HT-29 (cell line): Measurements from ENCODE around the gene ZNF629. TPM values are rescaled to one million over a fixed set of nuclear protein-coding genes. Genes with fewer than 3 reads are reported as not detected.

ENCODE experiments used
- DNase-seq: peaks from one replicate; pipeline ENCODE4 v3.0.0-alpha.2; 2015; ENCODE audit warnings: low spot score
- total RNA-seq: library from RNA; depleted of rRNA; stranded (reverse); fragments of >200 nt; shearing (Covaris generic); gene quantifications from 2 replicates; pipeline ENCODE4 v1.2.3, GENCODE V29; 2014

ZNF629 gene
- total RNA-seq, 1 experiment from 2014 or later, result 19.8 TPM

DNA sequence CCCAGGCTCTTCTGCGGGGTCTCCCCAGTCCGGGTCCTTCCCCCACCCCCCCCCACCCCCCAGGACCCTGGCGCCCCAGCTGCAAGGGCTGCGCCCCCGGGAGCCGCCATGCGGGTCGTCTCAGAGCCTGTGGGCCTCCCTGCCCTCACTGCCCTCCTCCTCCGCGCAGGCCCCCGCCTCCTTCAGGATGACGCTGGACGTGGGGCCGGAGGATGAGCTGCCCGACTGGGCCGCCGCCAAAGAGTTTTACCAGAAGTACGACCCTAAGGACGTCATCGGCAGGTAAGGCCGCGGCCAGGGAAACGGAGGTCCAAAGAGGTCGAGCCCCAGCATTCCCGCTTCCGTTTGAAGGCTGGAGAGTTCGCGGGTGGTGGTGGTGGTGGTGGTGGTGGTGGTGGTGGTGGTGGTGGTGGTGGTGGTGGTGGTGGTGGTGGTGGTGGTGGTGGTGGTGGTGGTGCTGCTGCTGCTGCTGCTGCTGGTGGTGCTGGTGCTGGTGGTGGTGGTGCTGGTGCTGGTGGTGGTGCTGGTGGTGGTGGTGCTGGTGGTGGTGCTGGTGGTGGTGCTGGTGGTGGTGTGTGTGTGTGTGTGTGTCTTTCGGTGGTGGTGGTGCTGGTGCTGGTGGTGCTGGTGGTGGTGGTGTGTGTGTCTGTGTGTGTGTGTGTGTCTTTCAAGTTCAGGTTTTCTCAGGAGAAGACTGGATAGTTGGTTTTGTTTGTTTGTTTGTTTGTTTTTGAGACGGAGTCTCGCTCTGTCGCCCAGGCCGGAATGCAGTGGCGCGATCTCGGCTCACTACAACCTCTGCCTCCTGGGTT is 38.2 kb downstream of the ZNF629 start:
- DNase-seq, result no peak

DNA sequence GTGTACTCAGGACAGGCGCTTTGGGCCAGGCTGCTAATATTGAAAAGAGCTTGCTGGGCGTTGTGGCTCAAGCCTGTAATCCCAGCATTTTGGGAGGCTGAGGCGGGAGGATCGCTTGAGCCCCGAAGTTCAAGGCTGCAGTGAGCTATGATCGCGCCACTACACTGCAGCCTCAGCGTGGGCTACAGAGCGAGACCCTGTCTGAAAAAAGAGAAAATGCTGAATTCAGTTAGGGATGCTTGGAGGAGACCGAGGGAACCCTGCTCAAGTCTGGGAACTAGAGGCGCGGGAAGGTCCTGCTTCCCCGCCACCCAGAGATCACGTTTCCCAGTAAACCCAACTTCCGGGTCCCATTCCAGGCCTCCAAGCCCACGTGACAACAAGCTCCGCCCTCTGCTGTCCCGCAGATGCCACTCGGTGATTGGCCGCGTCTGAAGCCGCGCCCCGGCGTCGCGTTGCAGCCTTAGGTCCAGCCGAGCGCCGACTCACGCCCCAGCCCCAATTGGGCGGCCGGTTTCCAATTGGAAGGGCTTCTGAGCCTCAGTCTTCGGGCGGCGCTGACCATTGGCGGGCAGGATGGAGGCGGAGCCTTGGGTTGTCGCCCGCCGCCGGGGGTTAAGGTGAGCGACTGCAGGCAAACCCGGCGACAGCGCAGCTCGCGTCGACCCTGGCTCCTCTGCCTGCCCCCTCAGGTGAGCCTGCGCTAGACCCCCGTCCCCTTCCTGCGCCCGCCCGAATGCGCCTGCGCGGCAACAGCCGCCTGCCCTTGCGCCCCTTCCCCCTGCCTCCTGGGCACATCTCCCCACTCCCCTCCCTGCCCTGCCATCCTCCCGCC is 39.0 kb downstream of the ZNF629 start, which contains the start of gene PHKG2:
PHKG2 (plus strand) TSS at position 627 of the 835 bp plus-strand sequence. CDS start 396 bp downstream, outside the sequence.
- peak; percentile 99 for DNase-seq

DNA sequence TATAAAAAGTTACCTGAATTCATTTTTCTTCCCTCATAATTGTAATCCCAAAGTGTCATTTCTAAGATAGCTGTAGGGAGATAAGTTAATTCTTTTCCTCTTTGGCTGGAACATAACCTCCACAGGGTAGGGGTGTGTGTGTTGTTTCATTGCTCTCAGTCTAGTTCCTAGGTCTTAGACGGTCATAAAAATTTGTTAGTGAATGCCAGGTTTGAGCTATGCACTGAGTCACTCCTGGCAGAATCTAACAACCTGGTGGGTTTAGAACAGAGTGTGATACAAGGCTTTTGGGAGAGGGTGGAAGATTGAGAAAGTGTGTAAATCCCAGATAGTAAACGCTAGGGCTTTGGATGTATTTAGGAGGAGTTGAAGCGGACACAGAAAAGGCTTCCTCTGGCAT is 39.7 kb downstream of the ZNF629 start:
- peak; percentile 26 for DNase-seq

DNA sequence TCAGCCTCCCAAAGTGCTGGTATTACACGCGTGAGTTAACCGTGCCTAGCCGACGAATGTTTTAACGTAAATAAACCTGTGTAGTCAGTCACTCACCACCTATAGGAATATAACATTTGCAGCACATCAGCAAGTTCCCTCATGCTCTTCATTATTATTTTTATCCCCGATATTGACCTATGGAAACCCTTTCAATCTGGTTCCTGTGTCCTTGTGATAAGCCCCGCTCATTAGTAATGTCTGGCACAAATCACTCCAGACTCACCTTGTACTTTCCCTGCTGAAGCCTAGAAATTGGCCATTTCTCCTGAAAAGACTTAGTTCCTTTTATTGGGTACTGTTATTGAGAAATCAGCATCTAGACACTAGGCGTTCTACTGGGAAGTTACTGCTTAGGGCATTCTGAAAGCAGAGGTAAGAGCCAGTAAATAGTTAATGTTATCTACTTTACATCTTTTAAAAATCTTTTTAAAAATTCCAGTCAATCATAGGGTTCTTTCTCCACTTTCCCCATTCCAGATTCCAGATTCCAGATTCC is 40.3 kb downstream of the ZNF629 start:
- no peak for DNase-seq

DNA sequence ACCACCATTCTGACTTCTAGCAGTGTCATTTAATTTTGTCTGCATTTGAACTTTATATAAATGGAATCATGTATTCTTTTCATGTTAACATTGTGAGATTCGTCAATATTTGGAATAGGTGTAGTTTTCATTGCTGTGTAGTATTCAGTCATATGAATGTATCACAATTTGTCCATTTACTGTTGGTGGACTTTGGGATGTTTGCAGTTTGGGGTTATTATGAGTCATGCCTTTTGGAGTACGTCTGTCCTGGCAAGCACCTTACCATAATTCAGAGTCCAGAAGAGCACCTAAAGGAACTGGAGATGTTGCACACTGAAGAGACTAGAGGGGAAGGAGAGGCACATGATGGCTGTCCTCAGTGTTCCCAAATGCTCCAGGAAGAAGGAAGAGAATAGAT is 41.9 kb downstream of the ZNF629 start:
- no peak for DNase-seq

DNA sequence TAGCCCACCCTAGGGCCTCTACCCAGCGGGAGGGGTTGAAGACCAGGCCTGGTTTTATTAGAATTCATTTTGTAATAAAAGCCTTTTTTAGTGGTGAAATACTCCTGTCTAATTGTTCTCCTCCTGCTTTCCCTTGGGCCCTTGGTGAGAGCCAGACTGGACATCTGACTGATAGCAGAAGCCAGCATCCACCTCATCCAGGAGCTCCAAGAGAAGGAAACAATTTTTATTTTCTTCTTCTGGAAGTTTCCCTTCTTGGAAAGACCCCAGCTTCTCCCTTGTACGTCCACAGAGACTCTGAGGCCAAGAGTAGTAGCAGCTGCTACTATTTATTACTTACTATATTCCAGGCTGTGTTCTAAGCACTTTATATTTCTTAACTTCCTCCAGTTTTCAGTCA is 42.8 kb downstream of the ZNF629 start:
- DNase-seq, result no peak

DNA sequence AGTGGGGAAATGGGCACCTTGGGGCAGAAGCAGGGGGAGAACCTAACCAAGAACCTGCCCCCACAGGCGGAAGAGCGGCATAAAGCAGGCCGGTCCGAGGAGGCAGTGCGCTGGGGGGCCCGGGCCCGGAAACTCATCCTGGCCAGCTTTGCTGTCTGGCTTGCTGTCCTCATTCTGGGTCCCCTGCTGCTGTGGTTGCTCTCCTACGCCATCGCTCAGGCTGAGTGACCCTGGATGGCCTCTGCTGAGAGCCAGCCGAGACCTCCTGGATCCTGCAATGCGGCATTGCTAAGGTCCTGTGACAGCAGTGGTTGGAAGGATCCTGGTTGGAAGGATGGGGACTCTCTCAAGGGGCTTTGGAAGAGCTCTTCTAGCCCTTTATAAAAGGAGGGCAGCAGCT is 43.3 kb downstream of the ZNF629 start:
- DNase-seq, result no peak

DNA sequence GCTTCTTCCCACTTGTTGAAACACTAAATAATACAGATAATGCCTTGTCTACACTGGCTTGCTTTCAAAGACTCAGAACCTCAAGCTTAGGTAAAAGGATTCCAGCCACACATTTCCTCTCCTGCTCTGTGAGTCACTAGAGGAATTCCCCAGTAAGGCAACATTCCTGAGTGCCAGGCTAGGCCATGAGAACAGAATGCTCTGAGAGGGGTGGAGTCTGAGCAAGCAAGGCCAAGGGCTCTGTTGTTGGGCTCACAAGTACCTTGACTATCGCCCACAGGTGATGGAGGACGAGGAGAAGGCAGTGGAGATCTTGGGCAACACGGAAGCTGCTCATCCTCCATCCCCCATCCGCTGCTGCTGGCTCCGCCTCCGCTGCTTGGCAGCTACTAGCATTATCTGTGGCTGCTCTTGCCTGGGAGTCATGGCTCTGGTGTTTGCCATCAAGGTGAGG is 45.5 kb downstream of the ZNF629 start:
- peak; percentile 95 for DNase-seq

DNA sequence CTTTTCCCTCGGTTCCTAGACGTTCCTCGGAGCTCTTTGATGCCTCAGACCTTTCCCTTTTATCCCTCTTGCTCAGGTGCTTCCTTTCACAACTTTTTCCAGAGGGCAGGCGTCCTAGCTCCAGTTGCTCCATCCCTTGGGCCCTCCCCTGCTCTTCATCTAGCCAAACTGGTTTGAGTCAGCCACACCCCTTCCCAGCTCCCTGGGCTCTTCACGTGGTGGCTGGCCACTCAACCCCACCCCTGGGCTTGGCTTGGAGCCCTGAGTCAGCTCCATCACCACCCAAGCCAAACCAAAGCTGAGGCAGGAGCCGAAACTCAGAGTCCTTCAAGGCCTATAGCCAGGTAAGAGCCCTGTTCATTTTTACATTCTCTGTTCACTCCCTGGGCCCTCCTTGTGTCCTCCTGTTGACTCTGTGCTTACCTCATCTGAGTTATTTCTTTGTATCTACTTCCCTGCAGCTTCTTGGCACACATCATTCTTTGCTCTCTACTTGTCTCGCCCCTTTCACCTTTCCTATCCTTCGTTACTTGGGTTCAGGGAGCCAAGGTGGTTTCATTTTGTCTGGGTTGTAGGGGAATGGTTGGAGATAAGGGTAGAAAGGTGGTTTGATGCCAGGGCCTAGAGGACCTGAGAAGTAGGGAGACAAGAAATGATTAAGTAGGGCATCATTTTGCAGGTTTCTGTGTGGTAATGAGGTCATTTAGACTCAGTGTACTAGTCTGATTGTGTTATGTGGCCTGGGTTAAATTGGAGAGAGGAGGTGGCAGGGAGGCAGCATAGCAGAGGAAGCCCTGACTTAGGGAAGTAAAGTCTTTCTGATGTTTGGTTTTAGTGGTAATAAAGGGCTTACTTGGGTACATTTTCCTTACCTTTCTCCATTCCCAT is 46.4 kb downstream of the ZNF629 start:
- DNase-seq, result peak; percentile 98

DNA sequence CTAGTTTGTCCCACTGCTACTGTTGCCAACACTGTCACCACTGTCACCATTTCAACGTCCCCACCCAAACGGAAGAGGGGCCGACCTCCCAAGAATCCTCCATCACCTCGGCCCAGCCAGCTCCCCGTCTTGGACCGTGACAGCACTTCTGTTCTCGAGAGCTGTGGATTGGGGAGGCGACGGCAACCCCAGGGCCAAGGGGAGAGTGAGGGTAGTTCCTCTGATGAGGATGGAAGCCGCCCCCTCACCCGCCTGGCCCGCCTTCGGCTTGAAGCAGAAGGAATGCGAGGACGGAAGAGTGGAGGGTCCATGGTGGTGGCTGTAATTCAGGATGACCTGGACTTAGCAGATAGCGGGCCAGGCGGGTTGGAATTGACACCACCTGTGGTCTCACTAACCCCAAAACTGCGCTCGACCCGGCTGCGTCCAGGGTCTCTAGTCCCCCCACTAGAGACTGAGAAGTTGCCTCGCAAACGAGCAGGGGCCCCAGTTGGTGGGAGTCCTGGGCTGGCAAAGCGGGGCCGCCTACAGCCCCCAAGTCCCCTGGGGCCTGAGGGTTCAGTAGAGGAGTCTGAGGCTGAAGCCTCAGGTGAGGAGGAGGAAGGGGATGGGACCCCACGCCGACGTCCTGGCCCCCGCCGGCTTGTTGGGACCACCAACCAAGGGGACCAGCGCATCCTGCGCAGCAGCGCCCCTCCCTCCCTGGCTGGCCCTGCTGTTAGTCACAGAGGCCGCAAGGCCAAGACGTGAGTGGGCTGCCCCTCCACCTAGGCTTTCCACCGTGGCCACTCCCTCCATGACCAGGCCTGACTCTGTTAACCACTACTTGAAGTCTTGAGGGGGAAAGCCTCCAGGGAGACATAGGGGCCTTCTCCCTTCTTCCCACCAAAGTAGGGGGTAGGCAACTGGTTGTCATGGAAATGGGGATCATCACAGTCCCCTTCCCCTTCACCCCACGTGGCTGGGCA is 47.7 kb downstream of the ZNF629 start:
- no peak for DNase-seq

DNA sequence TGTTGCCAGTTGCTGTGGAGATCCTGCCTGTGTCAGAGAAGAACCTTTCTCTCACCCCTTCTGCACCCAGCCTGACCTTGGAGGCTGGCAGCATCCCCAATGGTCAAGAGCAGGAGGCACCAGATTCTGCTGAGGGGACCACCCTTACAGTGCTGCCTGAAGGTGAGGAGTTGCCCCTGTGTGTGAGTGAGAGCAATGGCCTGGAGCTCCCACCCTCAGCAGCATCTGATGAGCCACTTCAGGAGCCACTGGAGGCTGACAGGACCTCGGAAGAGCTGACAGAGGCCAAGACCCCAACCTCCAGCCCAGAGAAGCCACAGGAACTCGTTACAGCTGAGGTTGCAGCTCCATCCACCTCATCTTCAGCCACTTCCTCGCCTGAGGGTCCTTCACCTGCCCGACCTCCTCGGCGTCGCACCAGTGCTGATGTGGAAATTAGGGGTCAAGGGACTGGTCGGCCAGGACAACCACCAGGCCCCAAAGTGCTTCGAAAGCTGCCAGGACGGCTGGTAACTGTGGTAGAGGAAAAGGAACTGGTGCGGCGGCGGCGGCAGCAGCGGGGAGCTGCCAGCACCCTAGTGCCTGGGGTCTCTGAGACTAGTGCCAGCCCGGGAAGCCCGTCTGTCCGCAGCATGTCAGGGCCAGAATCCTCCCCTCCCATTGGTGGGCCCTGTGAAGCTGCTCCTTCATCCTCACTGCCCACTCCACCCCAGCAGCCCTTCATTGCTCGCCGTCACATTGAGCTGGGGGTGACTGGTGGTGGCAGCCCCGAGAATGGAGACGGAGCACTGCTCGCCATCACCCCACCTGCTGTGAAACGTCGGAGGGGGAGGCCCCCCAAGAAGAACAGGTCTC is 49.0 kb downstream of the ZNF629 start:
- DNase-seq, result no peak

DNA sequence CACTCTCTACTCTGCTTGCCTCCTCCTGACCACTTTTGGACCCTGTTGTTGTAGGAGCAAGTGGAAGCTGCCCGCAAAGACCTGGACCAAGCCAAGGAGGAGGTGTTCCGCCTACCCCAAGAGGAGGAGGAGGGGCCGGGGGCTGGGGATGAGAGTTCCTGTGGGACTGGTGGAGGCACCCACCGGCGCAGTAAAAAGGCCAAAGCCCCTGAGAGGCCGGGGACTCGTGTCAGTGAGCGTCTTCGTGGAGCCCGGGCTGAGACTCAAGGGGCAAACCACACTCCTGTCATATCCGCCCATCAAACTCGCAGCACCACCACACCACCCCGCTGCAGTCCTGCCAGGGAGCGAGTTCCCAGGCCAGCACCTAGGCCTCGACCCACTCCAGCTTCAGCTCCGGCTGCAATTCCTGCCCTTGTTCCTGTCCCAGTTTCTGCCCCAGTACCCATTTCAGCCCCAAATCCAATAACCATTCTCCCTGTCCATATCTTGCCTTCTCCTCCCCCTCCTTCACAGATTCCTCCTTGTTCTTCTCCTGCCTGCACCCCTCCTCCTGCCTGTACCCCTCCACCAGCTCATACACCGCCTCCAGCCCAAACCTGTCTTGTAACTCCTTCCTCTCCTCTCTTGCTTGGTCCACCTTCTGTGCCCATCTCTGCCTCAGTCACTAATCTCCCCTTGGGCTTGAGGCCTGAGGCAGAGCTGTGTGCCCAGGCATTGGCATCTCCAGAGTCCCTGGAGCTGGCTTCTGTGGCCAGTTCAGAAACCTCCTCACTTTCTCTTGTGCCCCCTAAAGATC is 49.8 kb downstream of the ZNF629 start:
- no peak for DNase-seq

DNA sequence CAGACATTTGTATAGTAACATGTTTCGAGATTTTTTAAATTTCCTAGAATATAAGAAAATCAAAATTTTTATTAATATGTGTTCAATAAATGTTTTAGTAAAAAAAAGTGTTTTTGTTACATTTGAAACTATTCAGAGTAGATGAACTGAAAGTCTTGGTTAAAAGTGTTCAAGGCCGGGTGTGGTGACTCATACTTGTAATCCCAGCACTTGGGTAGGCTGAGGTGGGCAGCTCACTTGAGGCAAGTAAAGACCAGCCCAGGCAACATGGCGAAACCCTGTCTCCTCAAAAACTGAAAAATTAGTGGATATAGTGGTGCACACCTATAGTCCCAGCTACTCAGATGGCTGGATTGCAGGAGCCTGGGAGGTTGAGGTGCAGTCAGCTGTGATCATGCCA is 55.6 kb downstream of the ZNF629 start:
- no peak for DNase-seq

DNA sequence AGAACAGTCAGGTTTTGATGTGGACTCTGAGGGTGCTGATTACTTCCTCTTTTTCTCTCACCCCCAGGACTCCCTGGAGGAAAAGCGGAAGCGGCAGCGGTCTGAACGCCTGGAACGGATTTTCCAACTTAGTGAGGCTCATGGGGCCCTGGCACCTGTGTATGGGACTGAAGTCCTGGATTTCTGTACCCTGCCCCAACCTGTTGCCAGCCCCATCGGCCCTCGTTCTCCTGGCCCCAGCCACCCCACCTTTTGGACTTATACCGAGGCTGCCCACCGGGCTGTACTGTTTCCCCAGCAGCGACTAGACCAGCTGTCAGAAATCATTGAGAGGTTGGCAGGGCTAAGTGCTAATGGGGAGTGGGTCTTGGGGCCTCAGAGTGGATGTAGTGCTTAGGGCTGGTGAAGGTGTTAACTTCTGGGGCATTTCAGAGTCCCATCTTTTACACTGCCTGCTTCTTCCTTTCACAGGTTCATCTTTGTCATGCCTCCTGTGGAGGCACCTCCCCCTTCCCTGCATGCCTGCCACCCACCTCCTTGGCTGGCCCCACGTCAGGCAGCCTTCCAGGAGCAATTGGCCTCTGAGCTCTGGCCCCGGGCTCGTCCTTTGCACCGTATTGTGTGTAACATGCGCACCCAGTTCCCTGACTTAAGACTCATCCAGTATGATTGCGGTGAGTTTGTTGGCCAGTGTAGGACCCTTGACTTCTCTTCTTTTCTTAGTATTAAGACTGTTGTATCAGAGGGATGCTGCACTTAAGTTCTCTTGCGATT is 57.9 kb downstream of the ZNF629 start:
- DNase-seq, result no peak
